WI38 (cell line): ENCODE data around the gene HDAC4.

Source experiments
- H3K4me3 ChIP-seq: 2 replicates; pipeline ENCODE4 v1.5.1; 2011; ENCODE audit warnings: low read depth, mild to moderate bottlenecking, control low read depth, low read length
- TF ChIP-seq, protein P1 (sequence below): IDR thresholded peaks from 2 replicates; pipeline ENCODE4 v1.5.1; 2012; ENCODE audit warnings: low read depth, mild to moderate bottlenecking, control low read depth, low read length

Gene HDAC4

DNA sequence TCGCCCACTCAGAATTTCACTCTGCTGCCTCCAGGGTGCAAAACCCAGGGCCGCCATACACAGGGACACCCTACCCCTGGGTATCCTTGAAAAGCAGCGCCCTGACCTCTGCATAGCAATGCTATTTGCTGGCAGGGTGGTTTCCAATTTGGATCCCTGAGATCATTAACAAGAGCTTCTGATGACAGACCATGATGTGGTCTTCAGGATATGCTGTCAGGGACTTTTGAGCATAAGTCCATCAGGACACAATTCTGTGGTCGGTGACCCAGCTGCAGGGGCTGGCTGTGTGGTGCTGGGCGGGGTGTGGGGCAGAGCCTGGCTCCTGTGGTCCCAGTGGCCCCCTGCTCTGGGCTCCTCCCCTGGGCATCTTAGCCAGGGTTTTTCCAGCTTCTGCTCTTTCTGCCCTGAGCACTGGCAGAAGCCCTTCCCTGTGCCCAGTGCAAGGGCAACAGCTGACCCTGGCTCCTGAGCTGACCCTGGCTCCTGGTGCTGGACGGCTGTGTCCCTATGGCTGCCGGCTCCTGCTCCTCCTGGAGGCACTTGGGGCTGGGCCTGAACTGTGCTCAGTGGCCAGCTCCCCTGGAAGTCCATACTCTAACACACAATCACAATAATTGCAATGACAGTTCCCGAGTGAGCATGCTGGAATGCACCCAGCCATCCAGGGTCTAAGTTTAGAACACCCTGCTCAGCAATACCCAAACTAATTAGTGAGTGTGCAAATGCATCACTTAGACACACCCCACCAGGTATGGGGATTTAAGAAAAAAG, 271.5 kb downstream of the HDAC4 start:
- TF ChIP-seq, protein P1, sequence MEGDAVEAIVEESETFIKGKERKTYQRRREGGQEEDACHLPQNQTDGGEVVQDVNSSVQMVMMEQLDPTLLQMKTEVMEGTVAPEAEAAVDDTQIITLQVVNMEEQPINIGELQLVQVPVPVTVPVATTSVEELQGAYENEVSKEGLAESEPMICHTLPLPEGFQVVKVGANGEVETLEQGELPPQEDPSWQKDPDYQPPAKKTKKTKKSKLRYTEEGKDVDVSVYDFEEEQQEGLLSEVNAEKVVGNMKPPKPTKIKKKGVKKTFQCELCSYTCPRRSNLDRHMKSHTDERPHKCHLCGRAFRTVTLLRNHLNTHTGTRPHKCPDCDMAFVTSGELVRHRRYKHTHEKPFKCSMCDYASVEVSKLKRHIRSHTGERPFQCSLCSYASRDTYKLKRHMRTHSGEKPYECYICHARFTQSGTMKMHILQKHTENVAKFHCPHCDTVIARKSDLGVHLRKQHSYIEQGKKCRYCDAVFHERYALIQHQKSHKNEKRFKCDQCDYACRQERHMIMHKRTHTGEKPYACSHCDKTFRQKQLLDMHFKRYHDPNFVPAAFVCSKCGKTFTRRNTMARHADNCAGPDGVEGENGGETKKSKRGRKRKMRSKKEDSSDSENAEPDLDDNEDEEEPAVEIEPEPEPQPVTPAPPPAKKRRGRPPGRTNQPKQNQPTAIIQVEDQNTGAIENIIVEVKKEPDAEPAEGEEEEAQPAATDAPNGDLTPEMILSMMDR: no peak
- H3K4me3 ChIP-seq: no peak overlapping the region

DNA sequence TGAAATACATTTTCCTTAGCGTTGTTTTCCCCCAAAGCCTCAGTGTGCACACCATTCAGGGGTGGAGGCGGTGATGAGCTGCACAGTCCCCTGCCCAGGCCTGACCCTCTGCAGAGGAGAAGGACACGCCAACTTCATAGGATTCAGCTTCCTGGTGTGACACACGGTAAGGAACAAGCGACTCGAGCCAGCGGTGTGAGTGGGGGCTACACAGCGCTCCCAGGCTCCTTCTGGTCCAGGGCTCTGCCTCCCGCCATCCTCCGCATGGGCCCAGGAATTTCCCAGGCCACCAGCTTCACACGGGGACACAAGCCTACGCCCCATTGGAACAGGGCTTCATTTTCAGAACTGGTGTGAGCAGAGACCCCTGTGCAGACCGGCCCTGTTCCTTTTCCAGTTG, 272.1 kb downstream of the HDAC4 start:
- TF ChIP-seq, protein P1: no peak
- H3K4me3 ChIP-seq: no peak overlapping the region

DNA sequence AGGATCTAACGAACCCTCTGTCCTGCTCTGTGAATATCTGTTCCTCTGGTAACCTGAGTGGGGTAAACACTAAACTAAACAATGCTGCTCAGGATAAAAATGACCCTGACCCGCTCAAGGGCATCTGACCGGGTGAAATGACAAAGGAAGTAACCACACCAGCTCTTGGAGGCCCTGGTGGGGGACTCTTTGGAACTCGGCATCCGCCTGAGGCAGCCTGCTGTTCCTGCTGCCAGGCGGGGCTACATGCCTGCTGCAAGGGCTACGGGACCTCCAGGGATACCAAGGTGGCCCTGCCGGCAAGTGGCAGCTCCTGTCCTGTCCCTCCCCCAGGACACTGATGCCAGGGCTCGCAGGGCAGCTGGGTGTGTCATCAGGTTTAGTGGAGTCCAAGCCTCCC, 273.3 kb downstream of the HDAC4 start:
- H3K4me3 ChIP-seq: no peak overlapping the region
- TF ChIP-seq, protein P1: no peak

- TF ChIP-seq, protein P1: no peak
- no peak overlapping the region for H3K4me3 ChIP-seq
Observed at GRCh38 chr2:239125726-239126675, 274.8 kb downstream of the HDAC4 start.

- TF ChIP-seq, protein P1: no peak
- no peak overlapping the region for H3K4me3 ChIP-seq
Observed at GRCh38 chr2:239124152-239124899, 276.5 kb downstream of the HDAC4 start.

GRCh38 chr2:239122421-239123110, 278.3 kb downstream of the HDAC4 start:
- TF ChIP-seq, protein P1: no peak
- no peak overlapping the region for H3K4me3 ChIP-seq
